SK-N-SH (cell line): Measurements from ENCODE around the gene TOM1L2. TPM values are rescaled to one million over a fixed set of nuclear protein-coding genes. Genes with fewer than 3 reads are reported as not detected.
A peak's percentile ranks its signal among the peaks of the same experiment; 100 is the strongest.

ENCODE experiments used
- CTCF ChIA-PET: fragments of 300-600, 350-600 bp; formaldehyde crosslinking; extraction: SDS; loops from one replicate; lab custom pipeline; 2021; lab: Yijun Ruan, JAX
- POLR2A ChIA-PET: fragments of 350-600 bp; sonication (Branson Sonifier 250); formaldehyde crosslinking; extraction: SDS; loops from one replicate; lab custom pipeline; 2020; ENCODE audit warnings: antibody characterized with exemption, inconsistent platforms; lab: Yijun Ruan, JAX
- DNase-seq: peaks from one replicate; pipeline ENCODE4 v3.0.0; 2012
- H2AFZ ChIP-seq: fragments of 200-600 bp; sonication (generic); 2 replicates; pipeline ENCODE4 v1.8.1; 2016; ENCODE audit warnings: antibody characterized with exemption, mild to moderate bottlenecking, low read depth
- H3F3A ChIP-seq: fragments of 200-600 bp; sonication (generic); replicated peaks from 2 replicates; pipeline ENCODE3; 2016; ENCODE audit warnings: antibody characterized with exemption, mild to moderate bottlenecking; ENCODE audit not compliant: insufficient read depth
- H3K27ac ChIP-seq, 2 experiments: fragments of 200-500 bp in 1 of 2; fragments of 200-600 bp in 1 of 2; sonication (Bioruptor generic) in 1 of 2; sonication (generic), shearing (Covaris generic) in 1 of 2; 2 replicates each; pipeline versions ENCODE4 v1.5.1 to v1.6.1; 2014 to 2016; ENCODE audit warnings: low read depth in 2 of 2, inconsistent platforms in 1 of 2, low read length in 1 of 2, mild to moderate bottlenecking in 1 of 2, mixed read lengths in 1 of 2
- H3K27me3 ChIP-seq: fragments of 200-600 bp; sonication (generic), shearing (Covaris generic); 2 replicates; pipeline ENCODE4 v1.6.1; 2016; ENCODE audit warnings: mixed run types; ENCODE audit not compliant: insufficient read depth
- H3K36me3 ChIP-seq, 2 experiments: fragments of 200-500 bp in 1 of 2; fragments of 200-600 bp in 1 of 2; sonication (Bioruptor generic) in 1 of 2; sonication (generic) in 1 of 2; replicated peaks in 1 of 2; 2 replicates each; pipeline versions ENCODE3 to v1.5.1; 2014 to 2016; ENCODE audit warnings: low read length in 1 of 2, mild to moderate bottlenecking in 1 of 2; ENCODE audit not compliant: insufficient read depth in 2 of 2, control insufficient read depth in 1 of 2
- H3K4me1 ChIP-seq, 2 experiments: fragments of 200-500 bp in 1 of 2; fragments of 200-600 bp in 1 of 2; sonication (Bioruptor generic) in 1 of 2; sonication (generic), shearing (Covaris generic) in 1 of 2; 2 replicates each; pipeline versions ENCODE4 v1.5.1 to v1.6.1; 2014 to 2016; ENCODE audit warnings: low read depth in 1 of 2, low read length in 1 of 2, mixed run types in 1 of 2; ENCODE audit not compliant: insufficient read depth in 2 of 2, control insufficient read depth in 1 of 2
- H3K4me2 ChIP-seq: fragments of 200-600 bp; sonication (generic), shearing (Covaris generic); 2 replicates; pipeline ENCODE4 v1.6.1; 2017; ENCODE audit warnings: mixed run types
- H3K4me3 ChIP-seq, 2 experiments: fragments of 200-500 bp in 1 of 2; fragments of 200-600 bp in 1 of 2; sonication (Bioruptor generic) in 1 of 2; sonication (generic), shearing (Covaris generic) in 1 of 2; 2 replicates each; pipeline versions ENCODE4 v1.5.1 to v1.8.1; 2014 to 2016; ENCODE audit warnings: low read depth in 2 of 2, inconsistent platforms in 1 of 2, low read length in 1 of 2, mild to moderate bottlenecking in 1 of 2, mixed read lengths in 1 of 2, moderate library complexity in 1 of 2
- H3K79me2 ChIP-seq: fragments of 200-600 bp; sonication (generic); 2 replicates; pipeline ENCODE4 v1.8.1; 2017; ENCODE audit warnings: mild to moderate bottlenecking; ENCODE audit not compliant: insufficient read depth
- H3K9ac ChIP-seq: fragments of 200-600 bp; sonication (generic); 2 replicates; pipeline ENCODE4 v1.6.1; 2017; ENCODE audit warnings: mixed run types
- H3K9me2 ChIP-seq: fragments of 200-600 bp; sonication (generic); 2 replicates; pipeline ENCODE4 v1.6.1; 2017; ENCODE audit warnings: mixed run types
- H3K9me3 ChIP-seq: fragments of 200-600 bp; sonication (generic); 2 replicates; pipeline ENCODE4 v1.6.1; 2017; ENCODE audit warnings: mixed run types, mild to moderate bottlenecking, moderate library complexity
- H4K20me1 ChIP-seq: fragments of 200-600 bp; sonication (generic); 2 replicates; pipeline ENCODE4 v1.6.1; 2017; ENCODE audit warnings: mild to moderate bottlenecking, mixed run types; ENCODE audit not compliant: insufficient read depth
- ELF1 ChIP-seq: IDR thresholded peaks from 2 replicates; pipeline ENCODE4 v1.4.0; 2012
- FOXM1 ChIP-seq: IDR thresholded peaks from 2 replicates; pipeline ENCODE4 v1.4.0; 2012; ENCODE audit warnings: low read depth, mild to moderate bottlenecking
- GABPA ChIP-seq: IDR thresholded peaks from 2 replicates; pipeline ENCODE4 v1.4.0; 2012; ENCODE audit warnings: low read depth, mild to moderate bottlenecking
- GATA2 ChIP-seq: sonication (generic); formaldehyde crosslinking; IDR thresholded peaks from 2 replicates; pipeline ENCODE4 v1.5.0; 2020; ENCODE audit warnings: mild to moderate bottlenecking, missing genetic modification reagents
- IRF3 ChIP-seq: fragments of 150-350 bp; IDR thresholded peaks from 2 replicates; pipeline ENCODE4 v1.6.1; 2016; ENCODE audit warnings: mild to moderate bottlenecking, low read depth, low read length
- MXI1 ChIP-seq: IDR thresholded peaks from 2 replicates; pipeline ENCODE4 v1.6.1; 2012; ENCODE audit warnings: mild to moderate bottlenecking, low read depth, low read length, improper control_type of control experiment
- NFIC ChIP-seq: IDR thresholded peaks from 2 replicates; pipeline ENCODE4 v1.4.0; 2012; ENCODE audit warnings: borderline replicate concordance
- NRF1 ChIP-seq: IDR thresholded peaks from 2 replicates; pipeline ENCODE4 v1.6.1; 2012; ENCODE audit warnings: low read depth, mild to moderate bottlenecking, low read length
- RCOR1 ChIP-seq: fragments of 150-350 bp; IDR thresholded peaks from 2 replicates; pipeline ENCODE4 v1.6.1; 2017; ENCODE audit warnings: antibody characterized with exemption, low read length
- REST ChIP-seq: IDR thresholded peaks from 2 replicates; pipeline ENCODE4 v1.6.1; 2012; ENCODE audit warnings: mild to moderate bottlenecking, low read depth, low read length, moderate library complexity
- RFX5 ChIP-seq: IDR thresholded peaks from 2 replicates; pipeline ENCODE4 v1.6.1; 2012; ENCODE audit warnings: mild to moderate bottlenecking, improper control_type of control experiment, low read length
- RXRA ChIP-seq: IDR thresholded peaks from 2 replicates; pipeline ENCODE4 v1.4.0; 2012; ENCODE audit warnings: low read depth, mild to moderate bottlenecking, borderline replicate concordance
- SIN3A ChIP-seq: IDR thresholded peaks from 2 replicates; pipeline ENCODE4 v1.6.1; 2012; ENCODE audit warnings: low read depth, mild to moderate bottlenecking, low read length, moderate library complexity, borderline replicate concordance
- SMC3 ChIP-seq: IDR thresholded peaks from 2 replicates; pipeline ENCODE4 v1.6.1; 2012; ENCODE audit warnings: low read depth, low read length, improper control_type of control experiment
- TAF1 ChIP-seq: IDR thresholded peaks from 2 replicates; pipeline ENCODE4 v1.6.1; 2012; ENCODE audit warnings: low read depth, mild to moderate bottlenecking, low read length, moderate library complexity, borderline replicate concordance
- TCF12 ChIP-seq: IDR thresholded peaks from 2 replicates; pipeline ENCODE4 v1.4.0; 2012
- USF2 ChIP-seq: fragments of 150-350 bp; IDR thresholded peaks from 2 replicates; pipeline ENCODE4 v1.6.1; 2017; ENCODE audit warnings: antibody characterized with exemption, low read length, low read depth, borderline replicate concordance
- ZBTB33 ChIP-seq: IDR thresholded peaks from 2 replicates; pipeline ENCODE4 v1.4.0; 2012; ENCODE audit warnings: low read depth, borderline replicate concordance
- WGBS: methylation state at CpG from one replicate; pipeline ENCODE4 v1.1.6; 2017; ENCODE audit warnings: low lambda C conversion rate; 5-methylcytosine and 5-hydroxymethylcytosine counted together
- polyA plus RNA-seq, 3 experiments: library from polyadenylated mRNA; depleted of rRNA; stranded (reverse); fragments of >200 nt; gene quantifications; 2 replicates each; pipeline ENCODE4 v1.2.3, GENCODE V29; 2012

TOM1L2 gene
- polyA plus RNA-seq, 1 of the 3 experiments (the other 2 are of a cell fraction) = 85.4 TPM

- TF ChIP-seq TCF12 (no peak), IRF3 (no peak), FOXM1 (no peak), REST (no peak), RFX5 (no peak), NRF1 (no peak), USF2 (no peak), SMC3 (no peak), GATA2 (CRISPR knock-in tag) (no peak), RXRA (no peak), MXI1 (no peak), SIN3A (no peak), ELF1 (no peak), RCOR1 (no peak), TAF1 (no peak), GABPA (no peak), NFIC (no peak), ZBTB33 (no peak)
- 100% methylated on average over 2 of the region's 2 CpGs for WGBS
- 0 out of 2 replicates have a peak, but pooled peaks cover 6% of the 10 kb centered on the region for H3K79me2 ChIP-seq
- no peaks in the 10 kb centered on the region for H3K9me3 ChIP-seq
- peaks cover 25% of the 10 kb centered on the region for H3F3A ChIP-seq
- ChIA-PET POLR2A (no interaction called here), CTCF (interaction anchor here (0.6 to 4.7 kb wide), 6 partner anchors 20 to 251 kb away, joined by 3 to 38 read pairs (median 4); no protein-coding TSS in a partner anchor)
- H2AFZ ChIP-seq = no peak overlapping the region
- H4K20me1 ChIP-seq = no peaks in the 10 kb centered on the region
- H3K9me2 ChIP-seq = no peaks in the 10 kb centered on the region
- peak overlapping the region in 1 of 2 experiments; percentile 98; a peak in 1 of 4 replicates for H3K27ac ChIP-seq
- peaks cover 16 to 33% of the 10 kb centered on the region in 2 experiments for H3K4me1 ChIP-seq
- peaks cover 25 to 47% of the 10 kb centered on the region in 2 experiments for H3K36me3 ChIP-seq
- no peak overlapping the region for H3K9ac ChIP-seq
- H3K27me3 ChIP-seq = no peaks in the 10 kb centered on the region
- no peak overlapping the region for H3K4me3 ChIP-seq
- no peak overlapping the region for H3K4me2 ChIP-seq
- DNase-seq = no peak
These were observed 73.5 kb downstream of the TOM1L2 start for GRCh38 chr17:17898673-17899072.
